Psoas muscle (tissue), 8 donors: Measurements from ENCODE around the gene ANKRD60. TPM values are rescaled to one million over a fixed set of nuclear protein-coding genes. Genes with fewer than 3 reads are reported as not detected.

Source experiments
- ATAC-seq, 4 donors: fragments of 200-7000 bp; cut with Tn5 transposase; one replicate each; pipeline ENCODE4 v1.9.1; 2020; ENCODE audit warnings: moderate library complexity in 3 of 4, mild to moderate bottlenecking in 2 of 4
- DNase-seq, 2 donors: peaks; one replicate each; pipeline ENCODE4 v3.0.0-alpha.2; 2020
- H3K27ac ChIP-seq: fragments of 200-600 bp; one replicate; pipeline ENCODE4 v1.8.0; 2022
- H3K27me3 ChIP-seq, 3 donors: fragments of 200-600 bp in 1 of 3; one replicate each; pipeline versions ENCODE4 v1.6.1 to v1.8.0; 2013 to 2022; ENCODE audit warnings: low read length in 2 of 3, mild to moderate bottlenecking in 2 of 3, moderate library complexity in 1 of 3; ENCODE audit not compliant: insufficient read depth in 3 of 3
- H3K36me3 ChIP-seq, 2 donors: fragments of 200-600 bp in 1 of 2; one replicate each; pipeline versions ENCODE4 v1.6.1 to v1.8.0; 2013 to 2022; ENCODE audit warnings: low read depth in 1 of 2, mild to moderate bottlenecking in 1 of 2, moderate library complexity in 1 of 2; ENCODE audit not compliant: insufficient read depth in 1 of 2
- H3K4me1 ChIP-seq: fragments of 200-600 bp; one replicate; pipeline ENCODE4 v1.8.0; 2022
- H3K4me3 ChIP-seq: fragments of 200-600 bp; one replicate; pipeline ENCODE4 v1.8.0; 2022; ENCODE audit warnings: mild to moderate bottlenecking
- H3K9me3 ChIP-seq: fragments of 200-600 bp; one replicate; pipeline ENCODE4 v1.8.0; 2022
- WGBS, 3 donors: extraction: QIAGEN DNeasy Blood & Tissue Kit; methylation state at CpG; one replicate each; pipeline versions ENCODE4 v1.1.6 to v1.1.7; 2013; 5-methylcytosine and 5-hydroxymethylcytosine counted together
- intact Hi-C, 2 donors: fragments of 100-400 bp; cut with DNase I; formaldehyde crosslinking; loops; one replicate each; pipeline versions ENCODE4 v1.11.0 to v1.14.2; 2022
- polyA plus RNA-seq, 3 donors: library from polyadenylated mRNA; stranded (reverse); fragments of 200-250 nt; gene quantifications; one replicate each; pipeline ENCODE4 v1.2.3, GENCODE V29; 2013
- total RNA-seq, 4 donors: library from RNA; stranded (reverse); fragmentation: NEBNext Ultra II Directional in 2 of 4; extraction: Animal tissue kit (Norgen Biotek cat#: 25700) in 2 of 4; gene quantifications; one replicate each; pipeline versions ENCODE4 v1.2.1 to v1.2.4, GENCODE V29; 2021 to 2023
- TF ChIP-seq, protein P1 (sequence below): fragments of 200-600 bp; IDR thresholded peaks from one replicate; pipeline ENCODE4 v1.8.0; 2022; ENCODE audit warnings: antibody characterized with exemption
- donor health status: healthy with polysubstance abuse.
- donor health status: DM: no; HTN: no; CAD: no; lungs with moderate emphysema.
- donor health status: Bipolar disorder and iron deficiency.
- donor health status: healthy.
- donor health status: DM: yes; HTN: yes; CAD: no.
- donor health status: DM: no; HTN: no; CAD: no.
- donor health status: DM: no; HTN: no; CAD: no.
- donor health status: DM: yes; HTN: yes; CAD: no.

The ANKRD60 gene
- total and polyA plus RNA-seq, 7 donors: not detected

DNA sequence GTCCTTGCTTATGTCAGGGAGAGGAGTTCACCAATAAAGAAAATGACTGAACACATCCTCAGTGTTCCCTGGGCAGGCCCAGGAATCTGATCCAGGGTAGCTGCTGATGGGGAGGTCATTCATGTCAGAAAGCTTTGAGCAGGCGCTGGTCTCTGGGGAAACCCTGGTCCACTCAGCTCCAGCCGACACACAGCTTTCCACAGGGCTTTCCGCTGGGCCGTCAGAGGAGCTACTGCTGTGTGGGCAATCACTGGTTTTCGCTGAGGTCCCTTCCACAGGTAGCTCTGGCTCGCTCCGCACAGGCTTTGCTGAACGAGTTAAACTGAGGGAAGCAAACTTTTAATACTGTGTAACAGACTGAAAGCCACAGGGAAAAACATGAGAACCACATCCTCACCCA lies 17.5 kb upstream of the ANKRD60 start:
- intact Hi-C loops: no loop called here

DNA sequence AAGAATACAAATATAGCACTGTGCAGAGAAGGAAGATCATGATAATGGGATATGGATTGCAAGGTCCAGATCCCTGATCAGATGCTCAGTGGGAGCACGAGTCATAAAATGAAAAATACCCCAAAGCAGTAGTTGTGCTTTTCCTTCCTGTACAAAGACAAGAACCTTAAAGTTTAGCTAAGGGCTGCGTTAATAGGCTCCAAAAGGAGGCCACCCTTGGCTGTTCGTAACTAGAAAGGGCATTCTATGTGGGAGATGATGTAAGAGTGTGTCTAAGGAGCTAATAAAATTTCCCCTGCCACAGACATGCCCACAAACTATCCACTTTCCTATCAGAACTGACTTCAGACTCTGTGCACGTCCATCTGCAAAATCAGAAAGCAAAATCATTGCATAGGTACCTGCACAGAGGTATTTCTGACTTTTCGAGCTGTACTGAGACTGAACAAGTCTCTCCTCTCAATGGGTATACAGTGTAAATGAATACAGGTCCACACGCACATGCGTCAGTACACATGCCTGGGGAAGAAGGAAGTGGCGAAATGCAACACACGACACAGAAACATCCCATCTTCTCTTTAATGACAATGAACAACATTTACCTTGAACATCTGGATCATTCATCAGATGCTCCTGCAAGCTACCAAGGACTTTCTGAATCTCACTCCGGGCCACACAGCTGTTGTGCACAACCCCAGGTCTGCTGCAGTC lies 16.9 kb upstream of the ANKRD60 start:
- TF ChIP-seq, protein P1, sequence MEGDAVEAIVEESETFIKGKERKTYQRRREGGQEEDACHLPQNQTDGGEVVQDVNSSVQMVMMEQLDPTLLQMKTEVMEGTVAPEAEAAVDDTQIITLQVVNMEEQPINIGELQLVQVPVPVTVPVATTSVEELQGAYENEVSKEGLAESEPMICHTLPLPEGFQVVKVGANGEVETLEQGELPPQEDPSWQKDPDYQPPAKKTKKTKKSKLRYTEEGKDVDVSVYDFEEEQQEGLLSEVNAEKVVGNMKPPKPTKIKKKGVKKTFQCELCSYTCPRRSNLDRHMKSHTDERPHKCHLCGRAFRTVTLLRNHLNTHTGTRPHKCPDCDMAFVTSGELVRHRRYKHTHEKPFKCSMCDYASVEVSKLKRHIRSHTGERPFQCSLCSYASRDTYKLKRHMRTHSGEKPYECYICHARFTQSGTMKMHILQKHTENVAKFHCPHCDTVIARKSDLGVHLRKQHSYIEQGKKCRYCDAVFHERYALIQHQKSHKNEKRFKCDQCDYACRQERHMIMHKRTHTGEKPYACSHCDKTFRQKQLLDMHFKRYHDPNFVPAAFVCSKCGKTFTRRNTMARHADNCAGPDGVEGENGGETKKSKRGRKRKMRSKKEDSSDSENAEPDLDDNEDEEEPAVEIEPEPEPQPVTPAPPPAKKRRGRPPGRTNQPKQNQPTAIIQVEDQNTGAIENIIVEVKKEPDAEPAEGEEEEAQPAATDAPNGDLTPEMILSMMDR: no peak
- Histone ChIP-seq H3K4me1 (no peaks in the 10 kb centered on the region), H3K27me3 (no peaks in the 10 kb centered on the region), H3K4me3 (no peak overlapping the region), H3K9me3 (no peaks in the 10 kb centered on the region), H3K27ac (no peak overlapping the region), H3K36me3 (peaks cover 0 to 66% of the 10 kb centered on the region in 2 donors)
- DNase-seq: no peak
- intact Hi-C loops: no loop called here
- 89 to 95% (median 94%) methylated on average over 10 of the region's 10 CpGs for WGBS, 3 donors
- no peak for ATAC-seq

More for the DNA sequence above, 17.5 kb upstream of the ANKRD60 start:
- TF ChIP-seq, protein P1: no peak
- ATAC-seq: no peak
- H3K4me3 ChIP-seq: no peak overlapping the region
- H3K36me3 ChIP-seq: peaks cover 0 to 64% of the 10 kb centered on the region in 2 donors
- DNase-seq: no peak
- H3K4me1 ChIP-seq: no peaks in the 10 kb centered on the region
- WGBS, 3 donors: 91 to 92% (median 91%) methylated on average over 8 of the region's 8 CpGs
- H3K27me3 ChIP-seq: no peaks in the 10 kb centered on the region
- H3K27ac ChIP-seq: no peak overlapping the region
- H3K9me3 ChIP-seq: no peaks in the 10 kb centered on the region

DNA sequence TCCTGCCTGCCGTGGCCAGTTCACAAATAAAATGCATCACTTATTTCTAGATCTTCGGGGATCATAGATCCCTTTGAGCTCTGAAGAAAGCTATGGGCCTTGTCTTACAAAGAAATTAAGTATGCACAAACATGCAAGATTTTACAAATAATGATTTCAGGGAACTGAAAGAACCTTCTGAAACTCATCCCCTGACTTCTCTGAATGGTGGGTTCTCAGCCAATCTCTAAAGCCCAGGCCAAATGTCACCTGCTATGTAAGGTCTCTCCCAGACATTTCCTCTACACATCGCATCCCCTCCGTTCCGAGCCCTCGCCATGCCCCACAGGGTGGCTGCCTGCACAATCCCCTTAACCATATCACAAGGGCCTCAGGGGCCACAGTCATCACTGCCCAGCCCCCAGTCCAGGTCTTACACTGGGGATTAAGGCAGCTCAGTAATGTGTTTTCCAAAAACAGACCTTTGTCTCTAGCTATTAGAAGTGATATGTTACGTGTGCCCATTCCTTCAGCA lies 16.1 kb upstream of the ANKRD60 start:
- no peaks in the 10 kb centered on the region for H3K9me3 ChIP-seq
- H3K36me3 ChIP-seq: peaks cover 0 to 65% of the 10 kb centered on the region in 2 donors
- 93 to 94% (median 93%) methylated on average over 7 of the region's 7 CpGs for WGBS, 3 donors
- no peak overlapping the region for H3K27ac ChIP-seq
- no peak for ATAC-seq
- H3K4me1 ChIP-seq: no peaks in the 10 kb centered on the region
- no peak overlapping the region for H3K4me3 ChIP-seq
- intact Hi-C loops: loop anchor here in 1 of 2 donors (5.0 kb wide), 1 partner anchor 53 kb away; no protein-coding TSS in a partner anchor
- no peak for DNase-seq
- TF ChIP-seq, protein P1: no peak
- no peaks in the 10 kb centered on the region for H3K27me3 ChIP-seq

DNA sequence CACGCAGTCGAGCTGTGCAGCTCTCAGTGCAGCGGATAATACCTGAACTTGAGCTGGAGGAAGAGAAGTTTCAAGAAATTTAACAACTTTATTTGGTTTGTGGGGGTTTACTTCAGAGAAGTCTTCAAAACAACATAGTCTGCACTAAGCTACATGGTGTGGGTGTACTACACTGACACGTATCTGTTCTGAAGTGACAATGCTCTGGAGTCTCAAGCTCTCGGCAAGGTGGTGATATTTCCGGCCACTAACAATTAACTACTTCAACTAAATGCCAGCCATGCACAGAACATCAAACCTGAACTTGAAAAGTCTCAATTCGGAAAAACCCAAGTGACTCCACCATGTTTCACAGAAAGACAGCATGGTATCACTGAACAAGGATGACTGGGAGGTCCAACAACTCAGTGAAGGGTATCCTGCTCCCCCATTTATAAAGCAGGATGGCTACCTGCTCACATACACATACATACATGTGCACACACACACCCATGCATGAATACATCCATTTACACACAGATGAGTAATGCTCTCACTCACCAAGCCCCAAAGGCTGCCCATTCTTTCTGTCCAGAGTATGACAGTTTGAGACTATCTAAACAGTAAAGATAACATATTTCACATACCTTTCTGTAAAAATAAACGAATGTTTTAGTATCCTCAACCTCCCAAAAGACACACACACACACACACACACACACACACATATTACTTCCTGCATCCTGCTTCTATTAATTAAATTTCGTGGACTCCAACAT lies 15.4 kb upstream of the ANKRD60 start:
- WGBS, 3 donors: 86 to 89% (median 88%) methylated on average over 9 of the region's 9 CpGs
- intact Hi-C loops: loop anchor here in 1 of 2 donors (5.0 kb wide), 1 partner anchor 53 kb away; no protein-coding TSS in a partner anchor

More for the DNA sequence above, 15.4 kb upstream of the ANKRD60 start:
- no peak for DNase-seq
- no peak for ATAC-seq
- Histone ChIP-seq H3K9me3 (no peaks in the 10 kb centered on the region), H3K27me3 (no peaks in the 10 kb centered on the region), H3K27ac (no peak overlapping the region), H3K4me3 (no peak overlapping the region), H3K36me3 (peaks cover 0 to 73% of the 10 kb centered on the region in 2 donors), H3K4me1 (no peaks in the 10 kb centered on the region)
- TF ChIP-seq, protein P1: no peak
